Testis (tissue), 3 donors: ENCODE results near the gene PSMB7. TPM values are rescaled to one million over a fixed set of nuclear protein-coding genes. Genes with fewer than 3 reads are reported as not detected.

Experiments
- DNase-seq: peaks from one replicate; pipeline ENCODE4 v3.0.0-alpha.2; 2019
- H3K27ac ChIP-seq, 2 donors: fragments of 200-600 bp; sonication (generic); one replicate each; pipeline ENCODE4 v1.5.1; 2019
- H3K27me3 ChIP-seq: fragments of 200-600 bp; sonication (generic); one replicate; pipeline ENCODE4 v1.5.1; 2019
- H3K36me3 ChIP-seq: fragments of 200-600 bp; sonication (generic); one replicate; pipeline ENCODE4 v1.5.1; 2017; ENCODE audit warnings: low read depth; ENCODE audit errors: missing control alignments
- H3K4me1 ChIP-seq: fragments of 200-600 bp; sonication (generic); one replicate; pipeline ENCODE4 v1.5.1; 2019
- H3K4me3 ChIP-seq, 2 donors: fragments of 200-600 bp; sonication (generic); one replicate each; pipeline ENCODE4 v1.5.1; 2017 to 2019
- H3K9me3 ChIP-seq: fragments of 200-600 bp; sonication (generic); one replicate; pipeline ENCODE4 v1.5.1; 2017
- CTCF ChIP-seq, 3 experiments: fragments of 450-650 bp in 2 of 3; fragments of 200-600 bp in 1 of 3; sonication (generic) in 1 of 3; IDR thresholded peaks; one replicate each; pipeline ENCODE4 v1.5.1; 2016 to 2019; ENCODE audit warnings: antibody characterized with exemption in 3 of 3, mild to moderate bottlenecking in 2 of 3, moderate library complexity in 1 of 3
- POLR2A ChIP-seq: fragments of 450-650 bp; IDR thresholded peaks from one replicate; pipeline ENCODE4 v1.6.1; 2017; ENCODE audit warnings: antibody characterized with exemption, mild to moderate bottlenecking, moderate library complexity
- WGBS, 2 donors: methylation state at CpG; one replicate each; pipeline ENCODE4 v1.1.5; 2018; 5-methylcytosine and 5-hydroxymethylcytosine counted together
- intact Hi-C: fragments of 100-400 bp; cut with DNase I; formaldehyde crosslinking; loops from one replicate; pipeline ENCODE4 v1.15.1; 2023; ENCODE audit warnings: low total_unique reads
- polyA plus RNA-seq: library from polyadenylated mRNA; stranded (reverse); fragments of 350-450 nt; fragmentation: Illumina TruSeq; extraction: RNeasy Lipid Tissue Mini Kit (QIAGEN cat#74804); gene quantifications from one replicate; pipeline ENCODE4 v1.2.3, GENCODE V29; 2014; ENCODE audit warnings: low read depth, low replicate concordance; ENCODE audit not compliant: insufficient read depth
- total RNA-seq, 2 donors: library from RNA; depleted of rRNA; stranded (reverse); fragments of >200 nt; gene quantifications; one replicate each; pipeline ENCODE4 v1.2.3, GENCODE V29; 2016

PSMB7 gene
- total and polyA plus RNA-seq, 3 donors from 2014 or later, result 156 to 310 (median 188) TPM

- Histone ChIP-seq H3K4me3 (no peak overlapping the region), H3K9me3 (no peaks in the 10 kb centered on the region), H3K27ac (no peak overlapping the region), H3K27me3 (no peaks in the 10 kb centered on the region), H3K4me1 (no peaks in the 10 kb centered on the region), H3K36me3 (no peaks in the 10 kb centered on the region)
- intact Hi-C loops, result no loop called here
- TF ChIP-seq POLR2A (no peak), CTCF (IDR thresholded peaks at IDR 0.05) (no peak)
- no peak for DNase-seq
Measured at GRCh38 chr9:124372038-124372437, 43.2 kb downstream of the PSMB7 start.

- 91 to 92% methylated on average over 9 of the region's 9 CpGs for WGBS, 2 donors
- H3K4me1 ChIP-seq, result no peaks in the 10 kb centered on the region
- H3K4me3 ChIP-seq, result no peak overlapping the region
- intact Hi-C loops, result no loop called here
- TF ChIP-seq POLR2A (no peak), CTCF (IDR thresholded peaks at IDR 0.05) (no peak)
- H3K36me3 ChIP-seq, result no peaks in the 10 kb centered on the region
- no peaks in the 10 kb centered on the region for H3K9me3 ChIP-seq
- no peaks in the 10 kb centered on the region for H3K27me3 ChIP-seq
- H3K27ac ChIP-seq, result no peak overlapping the region
- no peak for DNase-seq
Measured at GRCh38 chr9:124370896-124371582, 44.2 kb downstream of the PSMB7 start.

GRCh38 chr9:124369231-124369797, 45.9 kb downstream of the PSMB7 start:
- 81 to 90% methylated on average over 9 of the region's 9 CpGs for WGBS, 2 donors

GRCh38 chr9:124368692-124369091, 46.5 kb downstream of the PSMB7 start:
- WGBS, 2 donors, result 85 to 92% methylated on average over 3 of the region's 3 CpGs
- H3K36me3 ChIP-seq, result no peaks in the 10 kb centered on the region
- no peak for DNase-seq
- intact Hi-C loops, result no loop called here
- no peak overlapping the region for H3K4me3 ChIP-seq
- H3K27me3 ChIP-seq, result no peaks in the 10 kb centered on the region
- TF ChIP-seq POLR2A (no peak), CTCF (IDR thresholded peaks at IDR 0.05) (no peak)
- no peak overlapping the region for H3K27ac ChIP-seq
- H3K4me1 ChIP-seq, result no peaks in the 10 kb centered on the region
- H3K9me3 ChIP-seq, result no peaks in the 10 kb centered on the region

More at GRCh38 chr9:124369231-124369797, 45.9 kb downstream of the PSMB7 start:
- no peak overlapping the region for H3K4me3 ChIP-seq
- no peak for TF ChIP-seq CTCF (IDR thresholded peaks at IDR 0.05)
- TF ChIP-seq POLR2A, result no peak
- no peaks in the 10 kb centered on the region for H3K4me1 ChIP-seq
- no peaks in the 10 kb centered on the region for H3K27me3 ChIP-seq
- H3K27ac ChIP-seq, result no peak overlapping the region
- intact Hi-C loops, result no loop called here
- H3K9me3 ChIP-seq, result no peaks in the 10 kb centered on the region
- no peaks in the 10 kb centered on the region for H3K36me3 ChIP-seq
- DNase-seq, result no peak
